Neural cell (in vitro differentiated cells): ENCODE results near the gene PHC1. TPM values are rescaled to one million over a fixed set of nuclear protein-coding genes. Genes with fewer than 3 reads are reported as not detected.

Source experiments
- H2AFZ ChIP-seq: fragments of 200-600, 300-800 bp; sonication (generic), shearing (Covaris generic); 2 replicates; pipeline ENCODE4 v1.6.0; 2014; ENCODE audit warnings: low read depth, mild to moderate bottlenecking, antibody characterized with exemption, low read length, moderate library complexity
- H3F3A ChIP-seq: fragments of 200-600 bp; shearing (Covaris generic); 2 replicates; pipeline ENCODE4 v1.6.1; 2016; ENCODE audit warnings: mild to moderate bottlenecking, moderate library complexity, mixed read lengths, antibody characterized with exemption, low read length; ENCODE audit not compliant: insufficient read depth, poor library complexity, severe bottlenecking
- H3K27ac ChIP-seq: fragments of 200-600, 300-800 bp; sonication (generic), shearing (Covaris generic); 2 replicates; pipeline ENCODE4 v1.5.1; 2014; ENCODE audit warnings: mild to moderate bottlenecking, low read length, moderate library complexity
- H3K27me3 ChIP-seq: fragments of 300-800, 200-600 bp; sonication (generic), shearing (Covaris generic); 2 replicates; pipeline ENCODE4 v1.6.0; 2014; ENCODE audit warnings: mild to moderate bottlenecking, low read depth, low read length, moderate library complexity; ENCODE audit not compliant: insufficient read depth
- H3K36me3 ChIP-seq: fragments of 300-800, 200-600 bp; sonication (generic), shearing (Covaris generic); 2 replicates; pipeline ENCODE4 v1.5.1; 2014; ENCODE audit warnings: mild to moderate bottlenecking, antibody characterized with exemption, low read length, moderate library complexity; ENCODE audit not compliant: insufficient read depth
- H3K4me2 ChIP-seq: fragments of 300-800, 200-600 bp; sonication (generic), shearing (Covaris generic); 2 replicates; pipeline ENCODE4 v1.6.0; 2014; ENCODE audit warnings: mild to moderate bottlenecking, low read length
- H3K4me3 ChIP-seq: fragments of 300-800, 200-600 bp; sonication (generic), shearing (Covaris generic); 2 replicates; pipeline ENCODE4 v1.5.1; 2014; ENCODE audit warnings: mild to moderate bottlenecking, low read length, moderate library complexity
- H3K79me2 ChIP-seq: fragments of 200-600 bp; shearing (Covaris generic); replicated peaks from 2 replicates; pipeline ENCODE4 v1.6.0; 2014; ENCODE audit warnings: mild to moderate bottlenecking, low read length, moderate library complexity; ENCODE audit not compliant: insufficient read depth
- H3K9ac ChIP-seq: fragments of 300-800, 200-600 bp; sonication (generic), shearing (Covaris generic); 2 replicates; pipeline ENCODE4 v1.6.1; 2016; ENCODE audit warnings: mild to moderate bottlenecking, low read length, mixed read lengths
- H3K9me2 ChIP-seq: fragments of 200-600 bp; shearing (Covaris generic); 2 replicates; pipeline ENCODE4 v1.6.1; 2016; ENCODE audit warnings: mild to moderate bottlenecking, low read length, mixed read lengths; ENCODE audit not compliant: insufficient read depth
- H3K9me3 ChIP-seq: fragments of 200-600, 300-800 bp; sonication (generic), shearing (Covaris generic); 2 replicates; pipeline ENCODE4 v1.6.1; 2016; ENCODE audit warnings: mild to moderate bottlenecking, mixed run types, low read length, moderate library complexity, mixed read lengths
- H4K20me1 ChIP-seq: fragments of 200-600 bp; shearing (Covaris generic); 2 replicates; pipeline ENCODE4 v1.6.1; 2016; ENCODE audit warnings: mild to moderate bottlenecking, mixed run types; ENCODE audit not compliant: insufficient read depth
- CTCF ChIP-seq: fragments of 450-650 bp; IDR thresholded peaks from 2 replicates; pipeline ENCODE4 v1.5.1; 2014; ENCODE audit warnings: antibody characterized with exemption, mild to moderate bottlenecking, moderate library complexity; ENCODE audit not compliant: poor library complexity, severe bottlenecking
- EP300 ChIP-seq: fragments of 450-650 bp; conservative IDR thresholded peaks from 2 replicates; pipeline ENCODE4 v1.6.1; 2014; ENCODE audit warnings: antibody characterized with exemption, mild to moderate bottlenecking, moderate library complexity; ENCODE audit not compliant: poor library complexity, severe bottlenecking
- EZH2 ChIP-seq: fragments of 200-600, 300-800 bp; shearing (Covaris generic), sonication (generic); IDR thresholded peaks from 2 replicates; pipeline ENCODE4 v1.6.1; 2014; ENCODE audit warnings: antibody characterized with exemption, low read length, borderline replicate concordance, mild to moderate bottlenecking; ENCODE audit not compliant: insufficient read depth, poor library complexity, severe bottlenecking
- MXI1 ChIP-seq: fragments of 450-650 bp; conservative IDR thresholded peaks from 2 replicates; pipeline ENCODE4 v1.6.1; 2014; ENCODE audit warnings: antibody characterized with exemption, mild to moderate bottlenecking; ENCODE audit not compliant: poor library complexity, severe bottlenecking
- POLR2AphosphoS5 ChIP-seq: IDR thresholded peaks from 2 replicates; pipeline ENCODE4 v1.6.1; 2012
- RAD21 ChIP-seq: fragments of 450-650 bp; conservative IDR thresholded peaks from 2 replicates; pipeline ENCODE4 v1.6.1; 2014; ENCODE audit warnings: antibody characterized with exemption, mild to moderate bottlenecking, moderate library complexity
- REST ChIP-seq: IDR thresholded peaks from 2 replicates; pipeline ENCODE4 v1.6.1; 2012; ENCODE audit warnings: borderline replicate concordance
- SMC3 ChIP-seq: fragments of 450-650 bp; conservative IDR thresholded peaks from 2 replicates; pipeline ENCODE4 v1.6.1; 2014; ENCODE audit warnings: antibody characterized with exemption, mild to moderate bottlenecking, moderate library complexity; ENCODE audit not compliant: poor library complexity
- TAF1 ChIP-seq: IDR thresholded peaks from 2 replicates; pipeline ENCODE4 v1.6.1; 2012; ENCODE audit warnings: low read depth
- polyA plus RNA-seq: library from polyadenylated mRNA; depleted of rRNA; stranded (reverse); fragments of >200 nt; gene quantifications from 2 replicates; pipeline ENCODE4 v1.2.3, GENCODE V29; 2014

PHC1 gene
- polyA plus RNA-seq, 1 donor from 2014 or later, result 104 TPM

- Histone ChIP-seq H3K79me2 (no peaks in the 10 kb centered on the region), H3K9me2 (no peaks in the 10 kb centered on the region), H3F3A (no peaks in the 10 kb centered on the region), H4K20me1 (no peaks in the 10 kb centered on the region), H3K9me3 (no peaks in the 10 kb centered on the region), H3K36me3 (no peaks in the 10 kb centered on the region), H3K4me2 (no peak overlapping the region), H2AFZ (no peak overlapping the region), H3K27ac (no peak overlapping the region), H3K27me3 (no peaks in the 10 kb centered on the region), H3K9ac (no peak overlapping the region), H3K4me3 (no peak overlapping the region)
- TF ChIP-seq EP300 (no peak), CTCF (no peak), REST (no peak), POLR2AphosphoS5 (no peak), RAD21 (no peak), MXI1 (no peak), TAF1 (no peak), EZH2 (no peak), SMC3 (no peak)
These were observed 41.8 kb downstream of the PHC1 start for GRCh38 chr12:8956073-8956472.

GRCh38 chr12:8956772-8957171 is 42.5 kb downstream of the PHC1 start:
- TF ChIP-seq EZH2, result no peak
- no peak for TF ChIP-seq SMC3
- Histone ChIP-seq H3K4me2 (no peak overlapping the region), H3K4me3 (no peak overlapping the region), H3K9me2 (no peaks in the 10 kb centered on the region), H3K9me3 (no peaks in the 10 kb centered on the region), H3K27me3 (no peaks in the 10 kb centered on the region), H3F3A (no peaks in the 10 kb centered on the region), H3K36me3 (no peaks in the 10 kb centered on the region), H3K27ac (no peak overlapping the region), H3K9ac (no peak overlapping the region), H2AFZ (no peak overlapping the region), H3K79me2 (no peaks in the 10 kb centered on the region), H4K20me1 (no peaks in the 10 kb centered on the region)

- Histone ChIP-seq H4K20me1 (no peaks in the 10 kb centered on the region), H3K9ac (no peak overlapping the region), H3K27ac (no peak overlapping the region), H3F3A (no peaks in the 10 kb centered on the region), H3K4me3 (no peak overlapping the region), H3K79me2 (no peaks in the 10 kb centered on the region), H3K9me2 (no peaks in the 10 kb centered on the region), H2AFZ (no peak overlapping the region), H3K4me2 (no peak overlapping the region), H3K36me3 (no peaks in the 10 kb centered on the region), H3K9me3 (no peaks in the 10 kb centered on the region), H3K27me3 (no peaks in the 10 kb centered on the region)
- TF ChIP-seq REST, result no peak
- no peak for TF ChIP-seq CTCF
- no peak for TF ChIP-seq RAD21
These were observed 43.3 kb downstream of the PHC1 start for GRCh38 chr12:8957561-8957960.
